Measurements from ENCODE around the gene CCNF.

DNA sequence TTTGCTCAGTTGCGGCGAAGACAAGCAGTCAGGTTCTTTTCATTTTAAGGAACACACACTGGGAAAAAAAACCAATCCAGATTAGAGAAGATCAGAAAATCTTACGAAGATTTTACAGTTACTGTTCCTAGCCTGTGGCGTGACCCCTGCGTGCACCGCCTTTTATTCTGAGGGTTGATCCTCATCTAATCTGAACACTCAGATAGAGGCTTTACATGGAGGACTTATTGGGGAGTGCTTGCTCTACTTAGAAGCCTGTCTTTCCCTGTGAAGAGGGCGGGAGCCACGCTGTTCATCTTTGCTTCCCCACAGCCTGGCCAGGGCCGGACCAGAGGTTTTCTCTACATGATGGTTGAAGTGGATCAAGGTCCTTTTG lies 47.1 kb downstream of the CCNF start:
- TF ChIP-seq EP300 (IDR thresholded peaks at IDR 0.05; ENCODE audit: borderline replicate concordance) (no peak), NFIC (IDR thresholded peaks at IDR 0.05) (no peak), RAD21 (IDR thresholded peaks at IDR 0.05; ENCODE audit: low read depth) (no peak), EGR1 (IDR thresholded peaks at IDR 0.05) (no peak), TAF1 (IDR thresholded peaks at IDR 0.05; ENCODE audit: low read depth) (no peak), YY1 (IDR thresholded peaks at IDR 0.05; ENCODE audit: low read depth) (no peak), CEBPB (IDR thresholded peaks at IDR 0.05) (no peak), FOXM1 (IDR thresholded peaks at IDR 0.05; ENCODE audit: borderline replicate concordance, low read depth) (no peak), TEAD4 (IDR thresholded peaks at IDR 0.05) (no peak), CREB1 (IDR thresholded peaks at IDR 0.05; ENCODE audit: low read depth) (no peak), ZBTB7A (IDR thresholded peaks at IDR 0.05; ENCODE audit: low read depth) (no peak)
- TF ChIP-seq, protein P1, sequence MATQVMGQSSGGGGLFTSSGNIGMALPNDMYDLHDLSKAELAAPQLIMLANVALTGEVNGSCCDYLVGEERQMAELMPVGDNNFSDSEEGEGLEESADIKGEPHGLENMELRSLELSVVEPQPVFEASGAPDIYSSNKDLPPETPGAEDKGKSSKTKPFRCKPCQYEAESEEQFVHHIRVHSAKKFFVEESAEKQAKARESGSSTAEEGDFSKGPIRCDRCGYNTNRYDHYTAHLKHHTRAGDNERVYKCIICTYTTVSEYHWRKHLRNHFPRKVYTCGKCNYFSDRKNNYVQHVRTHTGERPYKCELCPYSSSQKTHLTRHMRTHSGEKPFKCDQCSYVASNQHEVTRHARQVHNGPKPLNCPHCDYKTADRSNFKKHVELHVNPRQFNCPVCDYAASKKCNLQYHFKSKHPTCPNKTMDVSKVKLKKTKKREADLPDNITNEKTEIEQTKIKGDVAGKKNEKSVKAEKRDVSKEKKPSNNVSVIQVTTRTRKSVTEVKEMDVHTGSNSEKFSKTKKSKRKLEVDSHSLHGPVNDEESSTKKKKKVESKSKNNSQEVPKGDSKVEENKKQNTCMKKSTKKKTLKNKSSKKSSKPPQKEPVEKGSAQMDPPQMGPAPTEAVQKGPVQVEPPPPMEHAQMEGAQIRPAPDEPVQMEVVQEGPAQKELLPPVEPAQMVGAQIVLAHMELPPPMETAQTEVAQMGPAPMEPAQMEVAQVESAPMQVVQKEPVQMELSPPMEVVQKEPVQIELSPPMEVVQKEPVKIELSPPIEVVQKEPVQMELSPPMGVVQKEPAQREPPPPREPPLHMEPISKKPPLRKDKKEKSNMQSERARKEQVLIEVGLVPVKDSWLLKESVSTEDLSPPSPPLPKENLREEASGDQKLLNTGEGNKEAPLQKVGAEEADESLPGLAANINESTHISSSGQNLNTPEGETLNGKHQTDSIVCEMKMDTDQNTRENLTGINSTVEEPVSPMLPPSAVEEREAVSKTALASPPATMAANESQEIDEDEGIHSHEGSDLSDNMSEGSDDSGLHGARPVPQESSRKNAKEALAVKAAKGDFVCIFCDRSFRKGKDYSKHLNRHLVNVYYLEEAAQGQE (IDR thresholded peaks at IDR 0.05; ENCODE audit: low read depth), result no peak
- TF ChIP-seq, protein P2, sequence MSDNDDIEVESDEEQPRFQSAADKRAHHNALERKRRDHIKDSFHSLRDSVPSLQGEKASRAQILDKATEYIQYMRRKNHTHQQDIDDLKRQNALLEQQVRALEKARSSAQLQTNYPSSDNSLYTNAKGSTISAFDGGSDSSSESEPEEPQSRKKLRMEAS (IDR thresholded peaks at IDR 0.05), result no peak
- TF ChIP-seq, protein P3, sequence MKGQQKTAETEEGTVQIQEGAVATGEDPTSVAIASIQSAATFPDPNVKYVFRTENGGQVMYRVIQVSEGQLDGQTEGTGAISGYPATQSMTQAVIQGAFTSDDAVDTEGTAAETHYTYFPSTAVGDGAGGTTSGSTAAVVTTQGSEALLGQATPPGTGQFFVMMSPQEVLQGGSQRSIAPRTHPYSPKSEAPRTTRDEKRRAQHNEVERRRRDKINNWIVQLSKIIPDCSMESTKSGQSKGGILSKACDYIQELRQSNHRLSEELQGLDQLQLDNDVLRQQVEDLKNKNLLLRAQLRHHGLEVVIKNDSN (IDR thresholded peaks at IDR 0.05), result no peak
